Thyroid gland (tissue), 4 donors: Measurements from ENCODE around the gene NEFH. TPM values are rescaled to one million over a fixed set of nuclear protein-coding genes. Genes with fewer than 3 reads are reported as not detected.
"Not testable (repeated sequence)": the region's sequence is repeated elsewhere in the genome, so short reads cannot be mapped to it uniquely, and the experiment has no call there.

Experiments
- DNase-seq, 2 donors: peaks; one replicate each; pipeline ENCODE4 v3.0.0-alpha.2; 2019
- H3K27ac ChIP-seq, 3 donors: fragments of 200-600 bp; sonication (generic); 1 replicate in 2 of 3; 2 replicates in 1 of 3; pipeline ENCODE4 v1.5.1; 2016 to 2019; ENCODE audit warnings: mild to moderate bottlenecking in 1 of 3, moderate library complexity in 1 of 3
- H3K27me3 ChIP-seq: fragments of 200-600 bp; sonication (generic); one replicate; pipeline ENCODE4 v1.5.1; 2019
- H3K36me3 ChIP-seq, 2 donors: fragments of 200-600 bp; sonication (generic); one replicate each; pipeline ENCODE4 v1.5.1; 2016 to 2019
- H3K4me1 ChIP-seq, 2 donors: fragments of 200-600 bp; sonication (generic); one replicate each; pipeline ENCODE4 v1.5.1; 2017 to 2019
- H3K4me3 ChIP-seq, 3 donors: fragments of 200-600 bp; sonication (generic); replicated peaks in 1 of 3; 1 replicate in 2 of 3; 2 replicates in 1 of 3; pipeline ENCODE4 v1.5.1; 2016; ENCODE audit warnings: mild to moderate bottlenecking in 1 of 3
- H3K9me3 ChIP-seq: fragments of 200-600 bp; sonication (generic); one replicate; pipeline ENCODE4 v1.5.1; 2017
- CTCF ChIP-seq, 6 experiments: fragments of 200-600 bp in 3 of 6; fragments of 450-650 bp in 3 of 6; sonication (generic) in 3 of 6; IDR thresholded peaks; one replicate each; pipeline ENCODE4 v1.5.1; 2016 to 2019; ENCODE audit warnings: antibody characterized with exemption in 6 of 6, mild to moderate bottlenecking in 2 of 6, inconsistent platforms in 1 of 6, moderate library complexity in 1 of 6
- POLR2A ChIP-seq, 2 donors: fragments of 450-650 bp; IDR thresholded peaks; one replicate each; pipeline ENCODE4 v1.6.1; 2017; ENCODE audit warnings: antibody characterized with exemption in 2 of 2, mild to moderate bottlenecking in 2 of 2, moderate library complexity in 1 of 2
- WGBS, 2 donors: methylation state at CpG; one replicate each; pipeline ENCODE4 v1.1.5; 2017; 5-methylcytosine and 5-hydroxymethylcytosine counted together
- intact Hi-C: fragments of 100-400 bp; cut with DNase I; formaldehyde crosslinking; loops from one replicate; pipeline ENCODE4 v1.15.1; 2023
- total RNA-seq, 4 donors: library from RNA; depleted of rRNA; stranded (reverse); fragments of >200 nt; gene quantifications; one replicate each; pipeline ENCODE4 v1.2.3, GENCODE V29; 2016

The NEFH gene
- total RNA-seq, 4 donors from 2014 or later = 0.27 to 0.44 (median 0.33) TPM; not detected in 1

- H3K27me3 ChIP-seq = peaks cover 17% of the 10 kb centered on the region
- intact Hi-C loops = no loop called here
- no peak overlapping the region for H3K4me3 ChIP-seq
- TF ChIP-seq CTCF (IDR thresholded peaks at IDR 0.05) (no peak), POLR2A (IDR thresholded peaks at IDR 0.05) (no peak)
- no peaks in the 10 kb centered on the region for H3K36me3 ChIP-seq
- H3K27ac ChIP-seq = no peak overlapping the region
- 90 to 93% methylated on average over 11 to 13 of the region's 13 CpGs for WGBS, 2 donors
- no peaks in the 10 kb centered on the region for H3K9me3 ChIP-seq
- H3K4me1 ChIP-seq = peaks cover 5 to 13% of the 10 kb centered on the region in 2 donors
- no peak for DNase-seq
These were observed 3.2 kb downstream of the NEFH start for GRCh38 chr22:29483254-29483653.

- 96 to 99% methylated on average over 3 of the region's 3 CpGs for WGBS, 2 donors
- no peak for DNase-seq
- Histone ChIP-seq H3K27me3 (peaks cover 17% of the 10 kb centered on the region), H3K9me3 (no peaks in the 10 kb centered on the region), H3K27ac (no peak overlapping the region), H3K4me3 (no peak overlapping the region), H3K36me3 (no peaks in the 10 kb centered on the region), H3K4me1 (peaks cover 5 to 13% of the 10 kb centered on the region in 2 donors)
- intact Hi-C loops = no loop called here
- no peak for TF ChIP-seq CTCF (IDR thresholded peaks at IDR 0.05)
- no peak for TF ChIP-seq POLR2A (IDR thresholded peaks at IDR 0.05)
These were observed 4.6 kb downstream of the NEFH start for GRCh38 chr22:29484642-29485041.

GRCh38 chr22:29485448-29485847 is 5.4 kb downstream of the NEFH start:
- 76 to 89% methylated on average over 8 of the region's 8 CpGs for WGBS, 2 donors

GRCh38 chr22:29487426-29487986 is 7.5 kb downstream of the NEFH start:
- H3K9me3 ChIP-seq = no peaks in the 10 kb centered on the region
- no peaks in the 10 kb centered on the region for H3K27me3 ChIP-seq
- no peak for TF ChIP-seq POLR2A (IDR thresholded peaks at IDR 0.05)
- TF ChIP-seq CTCF (IDR thresholded peaks at IDR 0.05) = no peak
- 92 to 94% methylated on average over 6 of the region's 6 CpGs for WGBS, 2 donors
- H3K27ac ChIP-seq = no peak overlapping the region
- H3K36me3 ChIP-seq = no peaks in the 10 kb centered on the region
- no peak for DNase-seq
- H3K4me3 ChIP-seq = no peak overlapping the region
- intact Hi-C loops = no loop called here
- no peaks in the 10 kb centered on the region for H3K4me1 ChIP-seq

More at GRCh38 chr22:29485448-29485847, 5.4 kb downstream of the NEFH start:
- peaks cover 9% of the 10 kb centered on the region for H3K27me3 ChIP-seq
- no peaks in the 10 kb centered on the region for H3K9me3 ChIP-seq
- DNase-seq = no peak
- H3K4me3 ChIP-seq = no peak overlapping the region
- peaks cover 0 to 7% of the 10 kb centered on the region in 2 donors for H3K4me1 ChIP-seq
- TF ChIP-seq CTCF (IDR thresholded peaks at IDR 0.05) (no peak), POLR2A (IDR thresholded peaks at IDR 0.05) (no peak)
- H3K27ac ChIP-seq = no peak overlapping the region
- intact Hi-C loops = no loop called here
- H3K36me3 ChIP-seq = no peaks in the 10 kb centered on the region

- H3K4me3 ChIP-seq, H3K4me1 ChIP-seq, H3K9me3 ChIP-seq, intact Hi-C loops, DNase-seq, H3K27ac ChIP-seq, H3K27me3 ChIP-seq, H3K36me3 ChIP-seq: not testable (repeated sequence)
- WGBS, 2 donors = 84 to 88% methylated on average over 8 of the region's 8 CpGs
These were observed 9.2 kb downstream of the NEFH start for GRCh38 chr22:29489127-29489780.
